ENCODE measurements around the gene PHACTR4.

DNA sequence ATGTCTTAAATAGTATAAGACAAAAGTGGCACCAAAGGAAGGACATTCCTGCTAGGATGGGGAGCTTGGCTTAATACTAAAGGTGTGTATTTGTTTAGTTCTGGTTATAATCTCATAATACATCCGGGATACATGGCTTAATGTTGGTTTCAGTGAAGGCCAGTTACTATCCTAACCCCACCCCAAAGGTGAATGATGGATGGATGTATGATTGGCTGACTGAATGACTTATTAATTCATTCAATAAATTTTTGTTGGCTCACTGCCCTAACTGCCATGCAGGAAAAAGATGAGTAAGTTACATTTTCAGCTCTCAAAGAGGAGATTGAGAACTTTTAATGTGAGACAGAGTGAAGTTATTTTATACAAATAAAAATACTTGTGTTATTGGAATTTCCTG is 52.2 kb downstream of the PHACTR4 start:
- TF ChIP-seq, protein P1, sequence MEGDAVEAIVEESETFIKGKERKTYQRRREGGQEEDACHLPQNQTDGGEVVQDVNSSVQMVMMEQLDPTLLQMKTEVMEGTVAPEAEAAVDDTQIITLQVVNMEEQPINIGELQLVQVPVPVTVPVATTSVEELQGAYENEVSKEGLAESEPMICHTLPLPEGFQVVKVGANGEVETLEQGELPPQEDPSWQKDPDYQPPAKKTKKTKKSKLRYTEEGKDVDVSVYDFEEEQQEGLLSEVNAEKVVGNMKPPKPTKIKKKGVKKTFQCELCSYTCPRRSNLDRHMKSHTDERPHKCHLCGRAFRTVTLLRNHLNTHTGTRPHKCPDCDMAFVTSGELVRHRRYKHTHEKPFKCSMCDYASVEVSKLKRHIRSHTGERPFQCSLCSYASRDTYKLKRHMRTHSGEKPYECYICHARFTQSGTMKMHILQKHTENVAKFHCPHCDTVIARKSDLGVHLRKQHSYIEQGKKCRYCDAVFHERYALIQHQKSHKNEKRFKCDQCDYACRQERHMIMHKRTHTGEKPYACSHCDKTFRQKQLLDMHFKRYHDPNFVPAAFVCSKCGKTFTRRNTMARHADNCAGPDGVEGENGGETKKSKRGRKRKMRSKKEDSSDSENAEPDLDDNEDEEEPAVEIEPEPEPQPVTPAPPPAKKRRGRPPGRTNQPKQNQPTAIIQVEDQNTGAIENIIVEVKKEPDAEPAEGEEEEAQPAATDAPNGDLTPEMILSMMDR (IDR thresholded peaks at IDR 0.05) = no peak
- TF ChIP-seq POLR2A (IDR thresholded peaks at IDR 0.05) = no peak

Measured in adrenal gland (tissue), 5 donors.